SKM-1 (cell line): Measurements from ENCODE around the gene DUSP5.
"Not testable (repeated sequence)": the region's sequence is repeated elsewhere in the genome, so short reads cannot be mapped to it uniquely, and the experiment has no call there.

Experiments used
- DNase-seq: peaks from one replicate; lab custom pipeline; 2025; ENCODE audit not compliant: unreplicated experiment; lab: John Stamatoyannopoulos, UW

Gene DUSP5

DNA sequence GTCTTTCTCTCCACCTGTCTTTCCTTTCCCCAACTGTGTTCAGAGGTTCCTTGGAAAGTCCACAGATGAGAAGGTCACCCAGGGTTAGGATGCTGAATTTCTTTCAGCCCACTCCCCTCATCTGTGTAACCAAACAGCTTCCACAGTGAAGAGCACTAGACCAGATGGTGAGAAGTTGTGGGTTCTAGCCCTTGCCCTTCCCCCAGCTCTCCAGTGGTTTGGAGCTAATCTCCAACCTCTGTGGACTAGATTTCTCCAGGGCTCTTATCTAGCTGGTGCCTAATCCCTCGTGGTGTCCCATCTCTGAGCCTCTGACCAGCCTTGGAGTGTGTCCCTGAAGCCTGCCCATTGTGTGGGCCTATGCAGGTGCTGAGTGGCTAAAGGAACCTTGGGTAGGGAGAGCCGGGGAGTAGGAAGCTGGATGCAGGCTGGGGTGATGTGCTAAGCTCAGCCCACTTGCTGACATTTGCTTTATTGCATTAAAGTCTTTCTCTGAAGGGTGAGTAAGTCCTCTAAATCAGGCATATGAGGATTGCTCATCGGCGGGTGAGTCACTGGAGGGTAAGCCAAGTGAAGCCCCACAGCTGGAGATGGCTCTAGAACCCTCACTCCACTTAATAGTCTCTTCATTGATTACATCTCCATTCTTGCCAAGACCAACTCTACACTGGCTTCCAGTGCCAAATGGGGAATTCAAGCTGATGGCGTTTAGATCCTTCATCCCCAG lies 14.9 kb downstream of the DUSP5 start:
- no peak for DNase-seq

DNA sequence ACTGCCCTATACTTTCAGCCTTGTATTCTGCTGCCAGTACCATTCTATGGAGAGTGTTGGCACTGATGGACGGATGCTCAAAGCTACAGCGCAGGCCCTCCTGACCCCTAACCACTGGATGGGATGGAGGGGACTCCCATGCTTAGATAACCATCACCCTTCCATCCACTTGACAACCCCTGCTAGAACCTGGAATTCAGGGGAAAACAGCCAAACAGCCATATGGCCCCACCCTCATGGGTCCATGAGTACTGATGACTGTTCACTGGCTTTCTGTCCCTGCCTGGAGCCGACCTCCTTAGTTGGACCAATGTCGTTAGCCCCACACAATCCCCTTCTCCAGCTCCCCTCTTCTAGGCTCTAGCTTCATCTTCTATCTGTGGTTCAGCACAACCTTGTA lies 16.2 kb downstream of the DUSP5 start:
- DNase-seq = no peak

- DNase-seq = no peak
Measured at GRCh38 chr10:110514848-110515247, 17.1 kb downstream of the DUSP5 start.

DNA sequence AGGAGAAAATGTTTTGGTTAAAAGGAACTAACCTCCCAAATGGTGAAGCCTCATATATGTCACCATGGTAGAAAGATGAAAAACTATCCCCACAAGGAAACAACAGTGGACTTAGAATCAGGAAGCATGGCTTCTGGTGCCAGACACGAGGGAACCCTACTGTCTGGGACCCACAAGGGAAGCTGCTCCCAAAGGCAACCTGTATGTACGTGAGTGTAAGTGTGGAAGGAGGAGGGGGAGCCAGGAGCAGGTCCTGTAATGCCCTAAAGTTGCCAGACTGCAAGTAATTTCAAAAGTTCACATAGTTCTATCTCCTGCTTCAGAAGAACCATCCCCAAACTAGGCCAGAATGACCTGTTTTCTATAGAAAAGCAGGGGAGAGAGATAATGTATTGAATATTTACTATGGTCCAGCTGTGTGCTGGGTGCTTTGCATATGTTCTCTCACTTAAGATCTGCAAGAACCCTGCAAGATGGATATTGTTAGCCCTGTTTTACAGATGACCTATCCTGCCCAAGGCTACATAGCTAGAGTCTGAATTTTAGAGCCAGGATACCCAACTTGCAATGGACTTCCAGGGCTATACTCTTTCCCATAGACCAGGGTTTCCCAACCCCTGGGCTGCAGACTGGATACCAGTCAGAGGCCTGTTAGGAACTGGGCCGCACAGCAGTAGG lies 19.2 kb downstream of the DUSP5 start:
- no peak for DNase-seq

DNA sequence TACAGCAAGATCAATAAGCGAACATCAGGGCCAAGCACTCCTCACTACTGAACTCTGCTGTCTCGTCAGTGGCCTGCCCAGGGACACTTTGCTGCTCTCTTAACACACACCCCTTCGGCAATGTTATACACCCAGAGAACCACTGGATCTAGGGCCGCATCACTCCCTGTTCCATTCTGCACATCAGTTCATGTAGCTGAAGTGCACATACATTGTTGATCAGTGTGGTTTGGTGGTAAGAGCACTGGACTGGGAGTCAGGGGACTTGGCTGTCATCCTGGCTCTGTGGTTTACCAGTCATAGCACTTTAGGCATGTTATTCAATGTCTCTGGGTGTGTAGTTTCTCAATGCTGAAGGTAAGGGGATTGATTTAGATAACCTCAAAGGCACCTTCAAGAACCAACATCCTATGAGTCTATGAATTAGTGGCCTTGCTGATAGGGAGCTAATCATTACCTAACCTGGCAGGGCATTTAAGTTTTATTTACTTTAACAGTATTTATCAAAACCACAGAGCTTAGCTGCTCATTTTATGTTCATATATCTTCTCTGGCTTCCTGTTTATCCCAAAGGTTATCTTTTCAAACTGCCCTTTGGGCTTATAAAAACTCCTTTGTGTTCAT lies 24.8 kb downstream of the DUSP5 start:
- no peak for DNase-seq

DNA sequence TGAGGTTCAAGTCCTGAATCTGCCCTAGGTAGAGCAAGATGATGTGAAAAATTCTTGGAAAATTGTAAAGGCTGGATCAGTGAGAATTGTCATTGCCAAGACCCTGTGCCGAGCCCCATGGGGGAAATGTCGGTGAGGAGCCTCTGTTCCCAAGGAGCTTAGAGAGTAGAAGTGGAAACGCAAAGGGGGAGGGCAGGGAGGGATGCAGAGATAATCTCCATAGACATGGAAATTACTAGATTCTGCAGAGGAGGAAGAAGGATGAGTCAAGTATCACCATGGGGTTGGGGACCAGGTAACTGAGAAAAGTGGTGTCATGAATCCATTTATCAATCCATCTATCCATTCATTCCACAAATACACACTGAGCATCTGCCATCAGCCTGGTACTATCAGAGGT lies 26.0 kb downstream of the DUSP5 start:
- DNase-seq = no peak

- no peak for DNase-seq
Measured at GRCh38 chr10:110524179-110524858, 26.6 kb downstream of the DUSP5 start.

- DNase-seq = no peak
Measured at GRCh38 chr10:110524859-110525232, 27.1 kb downstream of the DUSP5 start.

DNA sequence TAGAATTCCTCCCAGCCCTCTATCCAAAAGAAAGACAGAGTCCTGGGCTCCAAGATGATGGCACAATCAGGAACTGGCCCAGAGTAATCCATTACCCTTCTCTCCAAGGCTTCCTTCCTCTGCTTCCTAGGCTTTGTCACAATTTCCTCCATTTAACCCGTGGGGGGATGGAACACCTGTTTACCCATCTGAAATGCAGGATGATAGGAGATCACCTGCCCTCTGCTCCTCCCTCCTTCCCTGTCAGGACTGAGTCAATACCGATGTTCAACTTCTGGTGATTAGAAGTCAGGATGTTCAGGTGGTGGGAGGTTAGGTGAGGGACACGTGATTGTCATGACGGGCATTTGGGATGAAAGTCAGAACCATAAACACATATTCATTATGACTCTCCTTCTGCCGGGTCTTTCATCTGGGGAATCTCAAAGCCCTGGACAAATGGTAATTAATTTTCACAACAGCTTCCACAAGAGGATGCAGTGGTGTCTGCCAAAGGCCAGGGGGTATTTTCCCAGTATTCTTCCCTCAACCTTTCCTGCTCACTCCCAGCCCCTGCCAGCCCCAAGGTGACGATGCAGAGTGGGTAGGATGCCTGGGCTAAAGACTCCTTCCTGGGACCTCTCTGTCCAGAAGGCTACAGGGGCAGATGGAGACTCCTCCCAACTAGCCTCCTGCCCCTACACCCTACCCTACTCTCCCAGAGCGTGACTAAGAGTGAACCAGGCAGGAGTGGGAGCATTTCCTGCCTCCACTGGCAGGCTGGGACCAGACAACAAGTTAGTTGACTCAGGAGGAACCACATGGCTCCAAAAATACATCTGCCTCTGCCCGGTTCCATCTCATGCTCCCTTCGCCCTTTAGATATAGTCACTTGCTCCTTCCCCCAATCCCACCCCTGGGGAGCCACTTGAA lies 27.9 kb downstream of the DUSP5 start:
- no peak for DNase-seq

GRCh38 chr10:110527731-110528171 lies 30.0 kb downstream of the DUSP5 start:
- no peak for DNase-seq

DNA sequence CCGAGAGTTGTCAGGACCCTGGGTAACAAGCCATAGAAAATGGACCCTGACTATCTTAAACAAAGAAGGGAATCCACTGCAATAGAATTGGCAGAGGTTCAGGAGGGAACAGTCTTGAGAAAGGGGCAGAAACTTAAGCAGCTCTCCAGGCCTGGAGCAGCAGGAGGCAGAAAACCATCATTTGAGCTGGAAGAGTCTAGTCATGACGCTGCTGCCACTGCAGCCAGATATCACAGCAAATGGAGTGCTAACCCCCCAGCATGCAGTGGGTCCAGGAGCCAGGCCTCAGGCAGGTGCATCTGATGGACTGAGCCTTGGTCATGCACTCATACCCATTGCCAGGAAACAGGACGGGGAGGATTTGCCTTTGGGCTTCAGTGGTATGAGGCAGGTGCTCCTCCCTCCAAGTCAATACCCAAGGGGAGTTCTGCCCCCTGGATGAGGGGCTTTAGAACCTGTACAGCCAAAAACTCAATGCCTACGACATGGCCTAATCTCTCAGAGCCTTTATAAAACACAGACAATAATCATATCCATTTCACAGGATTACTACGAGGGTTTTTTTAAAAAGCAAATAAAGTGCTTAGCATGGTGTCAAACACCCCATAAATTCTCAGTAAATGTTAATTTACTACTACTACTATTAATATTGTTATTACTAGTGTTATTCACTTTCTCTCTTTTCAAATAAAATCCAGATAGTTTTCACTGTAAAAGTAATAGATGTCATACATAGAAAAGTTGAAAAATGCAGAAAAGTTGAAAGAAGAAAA lies 30.7 kb downstream of the DUSP5 start:
- DNase-seq = no peak

DNA sequence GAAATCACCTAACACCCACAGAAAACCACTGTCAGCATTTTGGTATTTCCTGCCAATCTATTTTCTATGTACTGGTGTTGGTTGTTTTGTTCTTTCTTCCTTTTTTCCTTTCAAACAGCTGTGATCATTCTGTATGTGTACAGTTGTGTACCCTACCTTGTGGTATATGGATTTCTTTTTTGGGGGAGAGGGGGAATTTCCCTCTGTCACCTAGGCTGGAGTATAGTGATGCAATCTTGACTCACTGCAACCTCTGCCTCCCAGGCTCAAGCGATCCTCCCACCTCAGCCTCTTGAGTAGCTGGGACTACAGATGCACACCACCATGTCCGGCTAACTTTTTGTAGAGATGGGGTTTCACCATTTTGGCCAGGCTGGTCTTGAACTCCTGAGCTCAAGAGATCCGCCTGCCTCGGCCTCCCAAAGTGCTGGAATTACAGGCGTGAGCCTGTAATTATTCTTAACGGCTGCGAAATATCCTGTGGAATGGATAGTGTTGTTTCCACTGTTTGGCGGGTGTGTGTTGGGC lies 31.4 kb downstream of the DUSP5 start:
- DNase-seq = not testable (repeated sequence)

- DNase-seq = no peak
Measured at GRCh38 chr10:110529596-110530011, 31.9 kb downstream of the DUSP5 start.

- no peak for DNase-seq
Measured at GRCh38 chr10:110530131-110530831, 32.6 kb downstream of the DUSP5 start.

- DNase-seq = no peak
Measured at GRCh38 chr10:110531687-110532086, 34.0 kb downstream of the DUSP5 start.

- not testable (repeated sequence) for DNase-seq
Measured at GRCh38 chr10:110532628-110533027, 34.9 kb downstream of the DUSP5 start.

DNA sequence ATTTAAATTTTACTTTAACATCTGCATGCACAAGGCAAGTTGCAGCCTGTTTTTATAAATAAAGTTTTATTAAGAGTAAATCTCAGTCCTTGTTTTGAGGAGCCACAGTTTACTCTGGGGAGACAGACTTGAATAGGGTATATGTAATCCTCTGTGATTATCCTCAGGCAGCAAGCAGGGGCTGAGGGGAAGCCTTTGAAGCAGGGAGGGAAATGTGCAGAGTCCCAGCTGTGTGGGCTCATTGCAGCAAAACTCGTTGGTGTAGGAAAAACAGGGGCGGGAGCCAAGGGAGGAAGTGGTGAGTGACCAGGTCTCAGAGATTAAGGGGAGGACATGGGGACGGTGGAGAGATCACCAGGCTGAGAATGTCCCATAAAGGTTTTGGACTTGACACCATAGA lies 35.4 kb downstream of the DUSP5 start:
- no peak for DNase-seq

DNA sequence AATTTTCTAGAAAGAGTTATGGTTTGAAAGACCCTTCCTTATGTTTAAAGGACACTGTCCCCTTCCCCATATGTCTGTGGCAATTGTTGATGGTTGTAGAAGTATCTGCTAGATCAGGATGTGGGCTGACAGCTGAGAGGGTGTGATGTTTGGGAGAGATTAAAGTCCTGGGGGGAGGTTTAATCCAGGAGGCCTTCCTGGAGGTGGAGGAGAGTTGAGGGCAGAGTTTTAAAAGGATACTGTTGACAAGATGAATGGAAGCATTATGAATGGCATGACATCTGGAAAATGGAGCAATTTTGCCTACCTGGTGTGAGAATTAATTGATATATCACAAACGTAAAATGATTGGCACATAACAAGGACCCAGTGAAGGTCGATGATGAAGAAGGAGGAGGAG lies 36.9 kb downstream of the DUSP5 start:
- DNase-seq = no peak
